Measurements from ENCODE around the gene ADGRB2. TPM values are rescaled to one million over a fixed set of nuclear protein-coding genes. Genes with fewer than 3 reads are reported as not detected.

Gene ADGRB2
- total RNA-seq, 1 experiment from 2014 or later = 10.9 TPM

DNA sequence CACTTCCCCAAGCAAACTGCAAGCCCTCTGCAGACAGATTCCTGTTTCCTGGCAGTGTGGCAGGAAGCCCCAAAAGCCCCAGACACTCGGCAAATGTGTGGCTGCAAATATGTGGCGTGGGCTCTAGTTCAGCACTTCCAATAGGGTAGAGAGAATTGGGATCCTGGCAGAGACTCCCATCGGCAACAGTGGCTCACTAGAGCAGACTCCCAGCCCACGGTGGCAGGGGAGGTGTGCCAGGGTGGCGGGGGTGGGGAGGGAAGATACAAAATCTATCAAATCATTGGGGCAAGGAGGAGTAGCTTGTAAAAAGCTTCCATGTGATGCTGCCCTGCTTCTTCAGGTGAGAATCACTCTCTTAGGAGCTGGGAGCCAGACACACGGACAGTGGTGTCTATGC lies 86.2 kb downstream of the ADGRB2 start:
- Histone ChIP-seq H4K20me1 (ENCODE audit: control insufficient read depth, insufficient read depth, insufficient read length) (no peaks in the 10 kb centered on the region), H3K9ac (ENCODE audit: extremely low read depth, insufficient read length, low read length) (no peak overlapping the region), H2BK5ac (ENCODE audit: insufficient read length, low read length) (no peak overlapping the region), H2AFZ (ENCODE audit: low read length) (no peak overlapping the region), H3K14ac (ENCODE audit: insufficient read depth, low read length) (no peak overlapping the region), H2BK15ac (ENCODE audit: low read depth, low read length) (no peak overlapping the region), H3K23ac (ENCODE audit: insufficient read length, low read depth, low read length) (no peak overlapping the region), H3K18ac (ENCODE audit: insufficient read length, low read depth, low read length) (no peak overlapping the region), H3K27ac (ENCODE audit: insufficient read length, low read depth, low read length) (no peak overlapping the region), H4K5ac (ENCODE audit: insufficient read length, low read depth, low read length) (no peak overlapping the region), H2BK12ac (ENCODE audit: insufficient read length, low read depth, low read length) (no peak overlapping the region), H2AK5ac (ENCODE audit: insufficient read length, low read length) (no peak overlapping the region), H2BK20ac (ENCODE audit: low read depth, low read length, poor library complexity, severe bottlenecking) (no peak overlapping the region), H3K79me1 (ENCODE audit: insufficient read depth, low read depth, low read length, poor library complexity, severe bottlenecking) (no peaks in the 10 kb centered on the region), H3K4ac (ENCODE audit: low read depth, low read length) (no peak overlapping the region), H3K9me3 (ENCODE audit: control insufficient read depth, low read depth, low read length) (no peaks in the 10 kb centered on the region), H3T11ph (ENCODE audit: low read length) (no peak overlapping the region), H3K79me2 (ENCODE audit: insufficient read depth, low read length) (no peaks in the 10 kb centered on the region), H3K4me2 (ENCODE audit: insufficient read depth, insufficient read length, low read length) (no peak overlapping the region), H4K8ac (replicated peaks; ENCODE audit: insufficient read length, low read depth, low read length) (no peak overlapping the region), H2BK120ac (ENCODE audit: low read depth, low read length, poor library complexity, severe bottlenecking) (no peak overlapping the region), H3K23me2 (ENCODE audit: insufficient read length, low read depth, low read length, poor library complexity, severe bottlenecking) (no peaks in the 10 kb centered on the region), H4K91ac (ENCODE audit: insufficient read length, low read depth, low read length) (no peak overlapping the region), H3K4me1 (ENCODE audit: insufficient read depth, low read length) (no peaks in the 10 kb centered on the region), H3K56ac (ENCODE audit: insufficient read length, low read depth, low read length) (no peak overlapping the region), H3K27me3 (ENCODE audit: insufficient read depth, low read length) (no peaks in the 10 kb centered on the region)
- no peaks in the 10 kb centered on the region; a peak in 1 of 5 replicates for H3K9me3 Mint-ChIP-seq
- H3K4me3 Mint-ChIP-seq = no peak overlapping the region
- no peak for DNase-seq
- peaks cover 2 to 13% of the 10 kb centered on the region in 2 experiments; a peak in 3 of 4 replicates for H3K4me1 Mint-ChIP-seq
- TF ChIP-seq, protein P1, sequence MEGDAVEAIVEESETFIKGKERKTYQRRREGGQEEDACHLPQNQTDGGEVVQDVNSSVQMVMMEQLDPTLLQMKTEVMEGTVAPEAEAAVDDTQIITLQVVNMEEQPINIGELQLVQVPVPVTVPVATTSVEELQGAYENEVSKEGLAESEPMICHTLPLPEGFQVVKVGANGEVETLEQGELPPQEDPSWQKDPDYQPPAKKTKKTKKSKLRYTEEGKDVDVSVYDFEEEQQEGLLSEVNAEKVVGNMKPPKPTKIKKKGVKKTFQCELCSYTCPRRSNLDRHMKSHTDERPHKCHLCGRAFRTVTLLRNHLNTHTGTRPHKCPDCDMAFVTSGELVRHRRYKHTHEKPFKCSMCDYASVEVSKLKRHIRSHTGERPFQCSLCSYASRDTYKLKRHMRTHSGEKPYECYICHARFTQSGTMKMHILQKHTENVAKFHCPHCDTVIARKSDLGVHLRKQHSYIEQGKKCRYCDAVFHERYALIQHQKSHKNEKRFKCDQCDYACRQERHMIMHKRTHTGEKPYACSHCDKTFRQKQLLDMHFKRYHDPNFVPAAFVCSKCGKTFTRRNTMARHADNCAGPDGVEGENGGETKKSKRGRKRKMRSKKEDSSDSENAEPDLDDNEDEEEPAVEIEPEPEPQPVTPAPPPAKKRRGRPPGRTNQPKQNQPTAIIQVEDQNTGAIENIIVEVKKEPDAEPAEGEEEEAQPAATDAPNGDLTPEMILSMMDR (conservative IDR thresholded peaks at IDR 0.05) = no peak
- no peaks in the 10 kb centered on the region for H3K36me3 Mint-ChIP-seq (ENCODE audit: insufficient read depth in 1 of 3, low read depth in 3 of 3)
- no peak overlapping the region for H3K27ac Mint-ChIP-seq
- WGBS (ENCODE audit: extremely low coverage, insufficient read length, low lambda C conversion rate) = no CpG with 5 or more reads among the region's 6 CpGs
- no peaks in the 10 kb centered on the region for H3K27me3 Mint-ChIP-seq (ENCODE audit: low read depth)
